ENCODE data around the gene LAMA3. TPM values are rescaled to one million over a fixed set of nuclear protein-coding genes. Genes with fewer than 3 reads are reported as not detected.
A peak's percentile ranks its signal among the peaks of the same experiment; 100 is the strongest.

LAMA3 gene
- total RNA-seq, 1 donor from 2014 or later, result 2.8 TPM

DNA sequence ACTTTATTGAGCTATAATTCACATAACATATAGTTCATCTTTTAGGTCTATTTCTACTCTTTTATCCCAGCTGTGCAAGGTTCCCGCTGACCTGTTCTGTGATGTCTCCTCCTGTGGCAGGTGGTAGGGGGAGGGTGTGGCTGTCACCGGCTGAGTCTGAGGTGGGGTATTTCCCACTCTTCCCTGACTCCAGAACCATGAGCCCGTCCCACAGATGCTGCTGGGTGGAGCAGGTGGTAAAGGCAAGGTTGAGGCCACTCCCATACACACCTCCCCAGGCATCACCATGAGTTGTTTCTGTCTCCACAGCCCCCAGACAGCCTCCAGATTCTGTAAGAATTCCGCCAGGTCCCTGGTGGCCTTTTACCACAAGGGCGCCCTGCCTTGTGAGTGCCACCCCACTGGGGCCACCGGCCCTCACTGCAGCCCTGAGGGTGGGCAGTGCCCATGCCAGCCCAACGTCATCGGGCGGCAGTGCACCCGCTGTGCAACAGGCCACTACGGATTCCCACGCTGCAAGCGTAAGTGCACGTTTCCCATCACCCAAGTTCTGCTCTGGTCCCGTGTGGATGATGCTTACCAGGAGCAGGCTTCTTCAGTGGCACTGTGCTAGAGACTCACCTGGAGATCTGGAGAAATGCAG, 156.9 kb downstream of the LAMA3 start:
- no peak for DNase-seq (ENCODE audit: low read depth)

DNA sequence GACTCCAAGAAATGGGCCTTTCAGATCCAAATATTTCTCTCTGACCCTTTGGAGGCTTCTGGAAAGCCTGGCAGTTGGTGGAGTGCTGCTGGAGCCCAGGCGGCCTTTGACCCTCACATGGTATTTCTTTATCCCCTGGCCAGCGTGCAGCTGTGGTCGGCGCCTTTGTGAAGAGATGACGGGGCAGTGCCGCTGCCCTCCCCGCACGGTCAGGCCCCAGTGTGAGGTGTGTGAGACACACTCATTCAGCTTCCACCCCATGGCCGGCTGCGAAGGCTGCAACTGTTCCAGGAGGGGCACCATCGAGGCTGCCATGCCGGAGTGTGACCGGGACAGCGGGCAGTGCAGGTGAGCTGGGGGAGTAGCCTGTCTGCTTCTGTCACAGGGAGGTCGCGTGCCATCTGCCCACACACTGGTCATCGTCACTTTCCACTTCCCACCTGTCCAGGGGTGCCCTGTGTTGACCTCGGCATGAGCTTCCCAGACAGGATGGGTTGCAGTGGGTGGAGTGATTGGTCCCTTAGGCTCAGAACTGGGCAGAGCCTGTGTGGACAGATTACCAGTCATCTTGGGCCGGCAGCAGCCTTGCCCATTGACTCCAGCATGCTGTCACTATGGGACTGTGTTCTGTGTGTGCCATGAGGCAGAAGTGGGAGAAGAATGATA, 158.2 kb downstream of the LAMA3 start:
- DNase-seq (ENCODE audit: low read depth), result no peak

DNA sequence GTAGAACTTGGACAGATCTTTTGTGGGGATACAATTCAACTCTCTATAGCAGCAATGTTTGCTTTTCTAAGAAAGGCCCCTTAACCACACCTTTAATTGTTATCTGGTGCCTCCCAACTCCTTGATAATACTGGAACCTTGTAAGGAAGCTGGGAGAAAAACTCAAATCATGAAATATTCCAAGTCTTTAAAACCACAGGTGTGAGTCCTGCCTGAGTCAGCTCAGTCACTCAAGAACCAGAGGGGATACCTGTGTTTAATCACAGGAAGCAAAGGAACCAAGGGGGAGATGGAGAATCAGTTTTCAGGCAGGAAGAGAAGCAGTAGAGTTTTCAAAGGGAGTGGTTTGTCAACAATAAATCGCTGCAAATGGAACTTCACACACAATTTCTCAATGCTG, 159.9 kb downstream of the LAMA3 start:
- DNase-seq (ENCODE audit: low read depth), result no peak

GRCh38 chr18:23850215-23850614, 161.0 kb downstream of the LAMA3 start:
- no peak for DNase-seq (ENCODE audit: low read depth)

DNA sequence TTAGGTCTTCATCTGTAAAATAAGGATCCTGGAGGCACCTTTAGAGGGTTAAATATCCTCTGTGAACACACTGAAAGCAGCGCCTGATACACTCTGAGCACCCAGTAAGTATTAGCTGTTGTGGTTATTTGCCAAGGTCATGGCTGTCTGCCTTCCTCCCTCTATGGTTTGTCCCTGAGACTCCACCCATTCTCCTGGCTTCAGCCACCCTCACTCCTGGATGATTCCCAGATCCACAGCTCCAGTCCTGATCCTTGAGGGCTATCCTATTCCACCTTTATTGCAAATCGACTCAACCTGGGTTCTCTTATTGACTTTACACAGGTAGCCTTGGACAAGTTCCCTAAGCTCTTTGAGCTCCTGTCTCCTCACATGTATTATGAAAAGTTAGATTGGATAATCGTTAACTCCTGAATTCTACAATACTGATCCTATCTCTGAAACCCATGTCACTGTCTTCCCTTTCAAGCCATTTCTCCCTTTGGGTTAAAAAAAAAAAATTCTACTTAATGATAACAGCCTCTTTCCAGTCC, 162.3 kb downstream of the LAMA3 start:
- DNase-seq (ENCODE audit: low read depth), result no peak

DNA sequence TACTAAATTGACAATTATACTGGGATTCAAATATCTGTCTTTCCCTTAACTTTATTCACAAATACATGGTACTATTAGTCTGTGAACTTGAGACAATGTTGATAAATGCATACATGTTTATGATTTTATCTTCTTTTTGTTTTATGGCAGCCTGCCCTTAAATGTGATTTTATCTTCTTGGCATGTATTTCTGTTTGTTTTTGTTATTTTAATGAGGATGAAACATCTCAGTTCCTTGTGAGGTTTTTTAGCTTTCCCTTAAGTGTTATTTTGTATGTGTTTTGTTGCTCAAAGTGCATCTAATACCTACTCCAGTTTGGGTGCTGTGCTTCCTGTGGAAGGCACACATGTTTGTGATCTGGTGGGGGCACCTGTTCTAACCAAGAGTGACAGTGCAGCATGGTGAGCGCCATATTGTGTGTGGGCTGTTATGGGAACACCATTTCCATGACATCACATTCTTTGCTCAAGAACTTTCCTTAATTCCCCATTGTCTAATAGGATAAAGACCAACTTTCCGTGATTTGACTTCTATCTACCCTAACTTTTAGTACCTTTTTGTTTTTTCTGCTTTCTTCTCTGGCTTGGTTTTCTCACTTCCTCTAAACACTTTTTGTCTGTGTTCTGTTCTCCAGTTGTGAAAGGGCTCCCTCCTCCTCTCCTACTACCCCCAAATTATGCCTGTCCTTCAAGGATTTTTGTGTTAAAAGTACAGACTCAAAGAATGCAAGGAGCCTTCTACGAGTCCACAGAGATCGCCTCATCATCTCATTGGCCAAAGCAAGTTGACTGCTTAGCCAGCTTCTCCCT, 163.2 kb downstream of the LAMA3 start:
- peak; percentile 74 for DNase-seq (ENCODE audit: low read depth)

GRCh38 chr18:23853448-23854195, 164.4 kb downstream of the LAMA3 start:
- DNase-seq (ENCODE audit: low read depth), result no peak

DNA sequence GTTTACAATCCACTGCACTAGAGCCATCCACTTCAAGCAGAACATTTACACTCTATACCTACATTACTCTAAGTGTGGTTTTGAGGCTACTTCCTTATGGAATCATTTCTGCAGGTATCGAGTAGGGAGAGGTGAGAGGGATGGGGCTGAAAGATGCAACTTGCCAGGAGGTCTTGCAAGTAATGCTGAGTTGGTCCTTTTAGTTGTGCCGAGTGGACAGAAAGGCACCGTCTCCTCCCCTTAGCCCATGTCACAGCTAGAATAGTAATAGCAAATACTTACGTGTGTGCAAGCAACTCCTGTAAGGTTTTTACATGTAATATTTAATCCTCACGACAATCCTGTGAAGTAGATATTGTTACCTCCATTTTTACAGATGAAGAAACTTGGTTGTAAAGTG, 166.5 kb downstream of the LAMA3 start:
- no peak for DNase-seq (ENCODE audit: low read depth)

- DNase-seq (ENCODE audit: low read depth), result peak; percentile 81
These were observed 167.4 kb downstream of the LAMA3 start for GRCh38 chr18:23856466-23857163.

- DNase-seq (ENCODE audit: low read depth), result no peak
These were observed 167.9 kb downstream of the LAMA3 start for GRCh38 chr18:23857164-23857552.

GRCh38 chr18:23857756-23858155, 168.5 kb downstream of the LAMA3 start:
- peak; percentile 64 for DNase-seq (ENCODE audit: low read depth)

- DNase-seq (ENCODE audit: low read depth), result no peak
These were observed 170.4 kb downstream of the LAMA3 start for GRCh38 chr18:23859466-23860336.

- DNase-seq (ENCODE audit: low read depth), result no peak
These were observed 172.1 kb downstream of the LAMA3 start for GRCh38 chr18:23861326-23861725.

DNA sequence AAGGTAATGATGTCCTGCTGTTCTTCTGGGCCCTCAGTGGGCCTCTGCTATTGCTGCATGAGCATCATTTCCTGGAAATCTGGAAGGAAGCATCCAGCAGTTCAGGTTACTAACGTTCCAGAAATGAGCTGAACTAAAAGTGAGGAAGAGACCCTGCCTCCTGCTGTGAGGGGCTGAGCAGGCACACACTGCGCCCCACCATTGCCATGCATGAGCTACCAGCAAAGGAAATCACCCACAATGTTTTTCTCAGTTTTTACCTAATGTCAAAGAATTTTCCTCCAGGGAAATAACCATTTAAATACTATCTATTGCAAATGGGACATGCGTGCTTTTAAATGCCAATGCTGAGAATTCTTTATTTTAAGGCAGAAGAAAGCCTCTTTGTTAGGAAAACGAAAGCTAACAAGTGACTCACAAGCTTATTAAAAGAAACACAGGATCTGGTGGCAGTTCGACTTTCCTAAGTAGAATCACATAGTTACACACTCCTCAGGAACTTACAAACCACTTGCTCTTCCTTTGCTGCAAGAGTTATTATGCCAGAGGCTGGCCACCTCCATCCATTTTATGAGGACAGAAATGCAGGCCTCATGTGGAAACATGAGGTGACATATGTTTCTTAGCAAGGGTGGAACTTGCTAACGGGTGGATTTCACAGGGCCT, 172.7 kb downstream of the LAMA3 start:
- peak; percentile 77 for DNase-seq (ENCODE audit: low read depth)

DNA sequence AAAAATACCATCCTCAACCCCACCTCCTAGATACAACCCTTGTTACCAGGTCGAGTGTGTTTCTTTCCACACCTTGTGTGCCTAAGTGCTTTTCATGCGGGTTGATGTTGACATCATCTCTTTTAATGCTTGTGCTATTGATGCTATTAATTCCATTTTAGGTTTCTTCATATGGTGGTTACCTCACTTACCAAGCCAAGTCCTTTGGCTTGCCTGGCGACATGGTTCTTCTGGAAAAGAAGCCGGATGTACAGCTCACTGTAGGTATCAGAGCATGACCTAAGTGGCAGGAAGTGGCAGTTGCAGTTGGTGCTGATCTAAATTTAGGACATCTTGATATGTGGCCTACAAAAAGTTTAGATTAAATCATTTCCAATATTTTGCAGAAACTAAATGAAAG, 175.4 kb downstream of the LAMA3 start:
- no peak for DNase-seq (ENCODE audit: low read depth)

DNA sequence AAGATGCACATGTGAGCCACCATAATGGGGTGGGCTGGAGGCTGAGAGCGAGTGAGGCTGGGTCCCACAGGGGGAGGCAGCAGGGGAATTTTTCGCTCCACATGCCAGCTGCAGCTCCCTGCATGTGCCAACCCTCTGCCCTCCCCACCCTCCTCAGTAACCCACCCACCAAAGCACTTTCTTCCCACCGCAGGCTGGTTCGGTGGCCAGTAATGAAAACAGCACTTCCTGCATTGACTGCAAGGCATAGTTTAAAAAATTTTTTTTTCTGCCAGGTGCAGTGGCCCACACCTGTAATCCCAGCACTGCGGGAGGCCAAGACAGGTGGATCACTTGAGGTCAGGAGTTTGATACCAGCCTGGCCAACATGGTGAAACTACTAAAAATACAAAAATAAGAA, 177.8 kb downstream of the LAMA3 start:
- DNase-seq (ENCODE audit: low read depth), result no peak

DNA sequence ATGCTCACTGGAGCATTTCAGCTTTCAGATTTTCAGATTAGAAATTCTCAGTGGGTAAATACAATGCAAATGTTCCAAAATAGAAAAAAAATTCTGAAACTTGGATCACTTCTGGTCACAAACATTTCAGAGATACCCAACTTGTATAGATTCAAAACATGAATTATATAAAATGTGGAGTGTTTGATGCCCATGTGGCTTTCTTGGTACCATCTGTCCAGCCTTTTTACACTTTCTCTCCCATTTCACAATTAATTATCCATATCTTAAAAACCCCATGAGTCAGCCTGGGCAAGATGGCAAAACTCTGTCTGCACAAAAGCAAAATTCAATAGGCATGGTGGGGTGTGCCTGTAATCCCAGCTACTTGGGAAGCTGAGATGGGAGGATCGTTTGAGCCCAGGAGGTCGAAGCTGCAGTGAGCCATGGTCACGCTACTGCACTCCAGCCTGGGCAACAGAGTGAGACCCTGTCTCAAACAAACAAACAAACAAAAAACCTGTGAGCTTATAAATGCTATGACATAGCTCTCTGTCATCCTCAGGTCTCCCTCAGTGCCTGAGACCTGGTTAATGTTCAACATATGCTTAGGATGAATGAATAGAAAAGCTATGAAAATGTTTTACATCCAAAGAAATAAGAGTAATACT, 179.0 kb downstream of the LAMA3 start:
- no peak for DNase-seq (ENCODE audit: low read depth)

- no peak for DNase-seq (ENCODE audit: low read depth)
These were observed 181.6 kb downstream of the LAMA3 start for GRCh38 chr18:23870676-23871380.
